ENCODE data around the gene CCDC146. TPM values are rescaled to one million over a fixed set of nuclear protein-coding genes. Genes with fewer than 3 reads are reported as not detected.

Gene CCDC146
- total and polyA plus RNA-seq, 9 of the 15 experiments (the other 6 are each of a cell fraction or from before 2014, with no cell fraction given), result 0.10 to 0.98 (median 0.26) TPM; not detected in 1

GRCh38 chr7:77338260-77338659 lies 215.8 kb downstream of the CCDC146 start (continued):
- TF ChIP-seq ZNF318 (IDR thresholded peaks at IDR 0.05; ENCODE audit: borderline replicate concordance in 1 of 2, low read depth in 1 of 2), result no peak
- no peak for TF ChIP-seq ZBTB26 (CRISPR knock-in tag; IDR thresholded peaks at IDR 0.05)
- no peak for TF ChIP-seq ZC3H8 (IDR thresholded peaks at IDR 0.05)
- no peak for TF ChIP-seq CBX2 (IDR thresholded peaks at IDR 0.05; ENCODE audit: insufficient read depth, low read length, poor library complexity, severe bottlenecking)
- TF ChIP-seq CCNT2 (IDR thresholded peaks at IDR 0.05; ENCODE audit: borderline replicate concordance, extremely low read depth, insufficient read length, low read depth, low read length), result no peak
- no peak for TF ChIP-seq GABPB2 (CRISPR knock-in tag; conservative IDR thresholded peaks at IDR 0.05)
- TF ChIP-seq HOXB6 (CRISPR knock-in tag; IDR thresholded peaks at IDR 0.05; ENCODE audit: borderline replicate concordance), result no peak
- no peak for TF ChIP-seq SIX5 (IDR thresholded peaks at IDR 0.05; ENCODE audit: borderline replicate concordance in 1 of 2, insufficient read depth in 1 of 2, low read depth in 1 of 2, low read length in 2 of 2)

Measured in K562 (cell line).